Measurements from ENCODE around the gene ZNF880. TPM values are rescaled to one million over a fixed set of nuclear protein-coding genes. Genes with fewer than 3 reads are reported as not detected.
A peak's percentile ranks its signal among the peaks of the same experiment; 100 is the strongest.
"Not testable (repeated sequence)": the region's sequence is repeated elsewhere in the genome, so short reads cannot be mapped to it uniquely, and the experiment has no call there.

ZNF880 gene
- 10 to 100 TPM in 1 of 3 donors, 1 to 10 TPM in 2; 5.7 to 12.5 (median 8.5) TPM for polyA plus RNA-seq

- WGBS, 3 donors, result 1 to 2% (median 1%) methylated on average over 52 of the region's 52 CpGs
- peak within 1 kb of the TSS; percentile 88 for H3K27ac ChIP-seq (ENCODE audit: low read depth, low read length)
These were observed at the start of gene ZNF880 for GRCh38 chr19:52369559-52370340. Gene ZNF880 (plus strand): TSS chr19:52369923. CDS start chr19:52369966, 43 bp downstream.

DNA sequence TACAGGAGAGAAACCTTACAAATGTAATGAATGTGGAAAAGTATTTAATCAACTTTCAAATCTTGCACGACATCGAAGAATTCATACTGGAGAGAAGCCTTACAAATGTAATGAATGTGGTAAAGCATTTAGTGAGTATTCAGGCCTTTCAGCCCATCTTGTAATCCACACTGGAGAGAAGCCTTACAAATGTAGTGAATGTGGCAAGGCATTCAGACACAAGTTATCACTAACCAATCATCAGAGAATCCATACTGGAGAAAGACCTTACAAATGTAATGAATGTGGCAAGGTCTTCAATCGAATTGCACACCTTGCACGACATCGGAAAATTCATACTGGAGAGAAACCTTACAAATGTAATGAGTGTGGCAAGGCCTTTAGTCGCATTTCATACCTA lies 47.3 kb upstream of the ZNF880 start:
- 96 to 98% (median 98%) methylated on average over 6 of the region's 6 CpGs for WGBS, 3 donors
- no peak overlapping the region for H3K27ac ChIP-seq (ENCODE audit: low read depth, low read length)

DNA sequence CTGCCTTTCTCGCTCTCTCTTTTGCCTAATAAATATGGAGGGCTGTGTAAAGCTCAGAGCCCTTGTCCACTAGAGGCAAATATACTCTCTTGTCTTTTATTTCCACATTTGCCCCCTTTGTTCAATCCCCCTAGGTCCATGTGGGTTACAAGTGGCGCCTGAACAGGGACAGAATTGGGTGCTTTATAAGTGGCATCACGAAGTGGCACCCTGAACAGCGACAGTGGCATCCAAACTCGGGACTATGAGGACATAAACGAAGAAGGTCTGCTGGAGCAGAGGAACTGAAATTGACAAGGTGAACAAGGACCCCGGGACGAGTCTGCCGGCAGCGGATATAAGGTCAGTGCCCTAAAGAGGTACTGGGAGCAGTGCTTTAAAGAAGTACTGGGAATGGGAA lies 38.0 kb upstream of the ZNF880 start:
- no peak overlapping the region for H3K27ac ChIP-seq (ENCODE audit: low read depth, low read length)
- 80 to 92% (median 87%) methylated on average over 10 of the region's 10 CpGs for WGBS, 3 donors

DNA sequence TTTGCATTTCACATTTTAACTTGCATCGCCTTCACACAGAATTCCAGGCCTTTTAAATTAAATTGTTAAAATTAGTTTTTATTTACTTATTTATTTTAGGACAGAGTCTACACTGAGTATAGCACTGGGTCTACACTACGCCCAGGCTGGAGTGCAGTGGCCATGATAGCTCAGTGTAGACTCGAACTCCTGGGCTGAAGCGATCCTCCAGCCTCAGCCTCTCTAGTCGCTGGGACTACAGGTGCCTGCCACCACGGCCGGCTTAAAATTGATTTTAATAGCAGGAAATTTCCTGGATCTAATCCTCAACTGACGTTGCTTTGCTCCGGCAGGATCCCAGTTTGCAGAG lies 34.0 kb upstream of the ZNF880 start:
- H3K27ac ChIP-seq (ENCODE audit: low read depth, low read length), result no peak overlapping the region
- 43 to 58% (median 50%) methylated on average over 9 of the region's 9 CpGs for whole genome bisulfite sequencing, 3 donors

GRCh38 chr19:52336117-52336790 lies 33.5 kb upstream of the ZNF880 start, which contains the start of gene ZNF610:
Gene ZNF610 (plus strand): TSS chr19:52336243. CDS start chr19:52349173, 12,930 bp downstream.
- WGBS, 3 donors, result 1% methylated on average over 55 of the region's 55 CpGs
- H3K27ac ChIP-seq (ENCODE audit: low read depth, low read length), result no peak within 1 kb of the TSS

GRCh38 chr19:52336791-52337381 lies 32.8 kb upstream of the ZNF880 start:
- 2 to 4% (median 2%) methylated on average over 9 of the region's 9 CpGs for WGBS, 3 donors
- H3K27ac ChIP-seq (ENCODE audit: low read depth, low read length), result no peak overlapping the region

DNA sequence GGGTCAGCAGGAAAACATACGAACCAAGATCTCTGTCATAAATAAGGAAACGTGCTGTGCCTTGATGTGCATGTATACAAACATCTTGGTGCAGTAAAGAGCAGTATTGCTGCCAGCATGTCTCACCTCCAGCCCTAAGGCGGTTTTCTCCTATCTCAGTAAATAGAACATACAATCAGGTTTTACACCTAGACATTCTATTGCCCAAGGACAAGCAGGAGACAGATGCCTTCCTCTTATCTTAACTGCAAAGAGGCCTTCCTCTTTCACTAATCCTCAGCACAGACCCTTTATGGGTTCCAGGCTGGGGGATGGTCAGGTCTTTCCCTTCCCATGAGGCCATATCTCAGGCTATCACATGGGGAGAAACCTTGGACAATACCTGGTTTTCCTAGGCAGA lies 30.7 kb upstream of the ZNF880 start:
- 60 to 89% (median 81%) methylated on average over 3 of the region's 3 CpGs for WGBS, 3 donors
- not testable (repeated sequence) for H3K27ac ChIP-seq (ENCODE audit: low read depth, low read length)

DNA sequence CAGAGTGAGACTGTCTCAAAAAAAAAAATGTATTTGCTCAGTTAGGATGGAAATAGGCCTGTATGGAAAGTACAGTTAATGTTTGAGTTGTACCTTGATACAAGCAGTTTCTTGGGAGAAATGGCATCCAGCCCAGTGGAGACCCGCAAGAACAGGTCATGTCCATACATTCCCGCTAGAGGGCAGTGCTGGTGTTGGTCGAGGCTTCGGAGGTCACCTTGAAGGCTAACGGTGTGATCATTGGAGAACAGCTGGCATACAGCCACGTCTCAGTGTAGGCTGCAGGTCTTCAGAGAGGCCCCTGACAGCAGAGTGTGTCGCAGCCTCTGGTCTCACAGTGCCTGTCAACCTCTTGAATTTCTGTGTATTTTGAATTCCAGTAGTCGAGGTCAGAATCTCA lies 26.2 kb upstream of the ZNF880 start:
- H3K27ac ChIP-seq (ENCODE audit: low read depth, low read length), result no peak overlapping the region
- WGBS, 3 donors, result 21 to 23% (median 23%) methylated on average over 8 of the region's 8 CpGs

DNA sequence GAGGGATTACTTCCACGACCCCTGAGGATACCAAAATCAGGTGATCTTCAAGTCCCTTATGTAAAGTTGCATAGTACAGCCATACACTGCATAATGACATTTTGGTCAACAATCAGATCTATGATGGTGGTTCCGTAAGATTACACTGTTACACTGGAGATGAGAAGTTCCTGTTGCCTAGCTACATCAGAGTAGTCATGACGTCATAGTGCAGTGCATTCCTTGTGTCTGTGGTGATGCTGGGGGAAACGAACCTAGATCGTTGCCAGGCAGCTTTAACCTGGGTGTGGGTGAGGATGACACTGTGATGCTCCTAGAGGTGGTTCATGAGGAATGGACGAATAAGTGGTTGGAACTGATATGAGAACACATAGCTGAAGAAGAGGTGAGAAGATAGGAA lies 24.6 kb upstream of the ZNF880 start:
- WGBS, 3 donors, result 83 to 88% (median 86%) methylated on average over 6 of the region's 6 CpGs
- no peak overlapping the region for H3K27ac ChIP-seq (ENCODE audit: low read depth, low read length)

DNA sequence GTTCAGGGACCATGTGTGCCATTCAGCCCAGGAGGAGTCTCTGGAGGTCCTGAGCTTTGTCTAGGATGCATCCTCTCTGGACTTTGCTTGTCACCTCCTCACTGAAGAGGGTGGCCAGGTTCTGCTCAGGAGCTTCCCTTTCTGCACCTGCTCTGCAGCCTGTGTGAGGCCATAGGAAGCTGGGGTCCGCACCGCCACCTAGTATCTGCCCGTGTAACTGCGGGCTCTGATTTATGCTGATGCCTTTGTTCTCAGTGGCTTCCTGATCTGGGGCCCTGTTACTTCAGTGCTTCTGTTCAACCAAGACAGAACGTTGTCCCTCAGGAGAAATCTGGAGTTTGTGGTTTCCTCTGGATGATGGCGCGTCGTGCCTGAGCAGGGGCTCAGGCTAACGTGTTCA lies 18.2 kb upstream of the ZNF880 start:
- 72 to 81% (median 79%) methylated on average over 9 of the region's 9 CpGs for WGBS, 3 donors
- H3K27ac ChIP-seq (ENCODE audit: low read depth, low read length), result no peak overlapping the region

DNA sequence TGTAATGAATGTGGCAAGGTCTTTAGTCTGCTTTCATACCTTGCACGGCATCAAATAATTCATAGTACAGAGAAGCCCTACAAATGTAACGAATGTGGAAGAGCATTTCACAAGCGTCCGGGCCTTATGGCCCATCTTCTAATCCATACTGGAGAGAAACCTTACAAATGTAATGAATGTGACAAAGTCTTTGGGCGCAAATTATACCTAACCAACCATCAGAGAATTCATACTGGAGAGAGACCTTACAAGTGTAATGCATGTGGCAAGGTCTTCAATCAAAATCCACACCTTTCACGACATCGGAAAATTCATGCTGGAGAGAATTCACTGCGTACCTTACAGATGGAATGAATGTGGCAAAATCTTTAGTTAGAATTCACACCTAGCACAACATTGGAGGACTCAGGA lies 3.3 kb upstream of the ZNF880 start:
- H3K27ac ChIP-seq (ENCODE audit: low read depth, low read length), result no peak overlapping the region
- WGBS, 3 donors, result 97 to 98% (median 97%) methylated on average over 8 of the region's 8 CpGs

DNA sequence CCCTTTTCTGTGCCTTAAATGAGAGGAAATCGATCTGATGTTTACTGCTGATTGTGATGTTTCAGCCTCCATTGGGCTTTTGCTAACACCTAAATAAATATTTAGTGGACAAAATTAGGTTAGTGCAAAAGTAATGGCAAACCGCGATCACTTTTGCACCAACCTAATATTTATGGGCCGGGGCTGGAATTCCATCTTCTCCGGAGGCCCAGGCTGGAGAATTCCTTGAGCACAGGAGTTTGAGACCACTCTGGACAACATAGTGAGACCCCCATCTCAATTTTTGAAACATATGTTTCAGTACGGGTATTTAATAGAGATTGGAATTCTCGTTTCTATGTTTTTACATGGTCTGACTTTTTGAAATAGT lies 603 bp downstream of the ZNF880 start:
- WGBS, 3 donors, result 21 to 45% (median 39%) methylated on average over 7 of the region's 7 CpGs
- H3K27ac ChIP-seq (ENCODE audit: low read depth, low read length), result peak overlapping the region; percentile 88

DNA sequence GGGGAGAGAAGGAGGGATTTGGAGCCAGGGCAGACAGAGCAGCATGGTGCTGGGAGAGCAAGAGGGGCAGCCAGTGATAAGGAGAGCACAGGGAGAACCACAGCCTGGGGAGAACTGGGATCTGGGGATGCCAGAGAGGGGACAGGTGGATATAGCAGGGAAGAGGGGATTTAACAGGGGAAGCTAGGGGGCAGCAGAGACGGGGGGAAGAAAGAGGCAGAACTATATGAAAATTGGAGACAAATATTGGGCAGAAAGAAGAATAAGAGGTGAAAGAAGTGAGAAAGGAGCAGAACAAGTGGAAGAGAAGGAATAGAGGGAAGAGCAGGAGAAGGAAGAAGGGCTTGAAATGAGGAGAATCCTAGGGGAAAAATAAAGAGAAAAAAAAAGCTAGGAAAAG lies 21.4 kb downstream of the ZNF880 start:
- H3K27ac ChIP-seq (ENCODE audit: low read depth, low read length), result no peak overlapping the region
- WGBS, 3 donors, result 38 to 63% (median 58%) methylated on average over 1 of the region's 1 CpG

DNA sequence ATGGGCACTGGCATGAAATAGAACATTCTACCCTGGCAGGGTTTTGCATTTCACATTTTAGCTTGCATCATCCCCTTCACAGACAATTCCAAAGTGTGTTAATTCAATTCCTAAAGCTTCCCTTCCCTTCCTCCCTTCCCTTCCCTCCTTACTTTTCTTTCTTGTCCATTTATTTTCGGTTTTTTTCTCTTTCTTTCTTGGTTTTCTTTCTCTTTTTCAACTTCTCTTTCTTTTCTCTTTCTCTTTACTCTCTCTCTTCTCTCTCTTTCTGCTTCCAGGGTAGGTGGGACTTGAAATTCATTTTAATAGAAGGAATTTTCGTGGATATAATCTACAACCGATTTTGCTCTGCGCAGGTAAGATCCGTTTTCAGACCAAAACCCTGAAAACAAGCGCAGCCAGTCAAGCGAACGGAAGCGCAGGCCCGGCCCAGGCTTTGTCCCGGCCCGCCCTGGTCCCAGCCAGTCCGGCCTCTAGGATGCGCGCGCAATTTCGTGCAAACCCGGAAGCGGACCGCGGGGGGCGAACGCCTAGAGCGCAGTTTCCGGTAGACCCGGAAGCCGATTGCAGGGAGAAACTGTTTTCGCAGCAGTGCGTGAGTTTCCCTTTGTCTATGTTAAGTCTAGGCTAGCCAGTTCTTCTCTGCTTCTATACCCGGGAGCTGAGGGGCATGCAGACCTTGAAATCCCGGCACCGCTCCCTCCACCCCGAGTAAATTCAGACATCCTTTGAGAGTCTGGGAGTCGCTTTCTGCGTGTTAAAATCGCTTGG lies 27.8 kb downstream of the ZNF880 start, which contains the start of gene ZNF528:
Gene ZNF528 (plus strand): TSS at position 540 of the 771 bp plus-strand sequence. CDS start 4,165 bp downstream, outside the sequence.
- H3K27ac ChIP-seq (ENCODE audit: low read depth, low read length), result no peak within 1 kb of the TSS
- 1% methylated on average over 36 of the region's 36 CpGs for WGBS, 3 donors

DNA sequence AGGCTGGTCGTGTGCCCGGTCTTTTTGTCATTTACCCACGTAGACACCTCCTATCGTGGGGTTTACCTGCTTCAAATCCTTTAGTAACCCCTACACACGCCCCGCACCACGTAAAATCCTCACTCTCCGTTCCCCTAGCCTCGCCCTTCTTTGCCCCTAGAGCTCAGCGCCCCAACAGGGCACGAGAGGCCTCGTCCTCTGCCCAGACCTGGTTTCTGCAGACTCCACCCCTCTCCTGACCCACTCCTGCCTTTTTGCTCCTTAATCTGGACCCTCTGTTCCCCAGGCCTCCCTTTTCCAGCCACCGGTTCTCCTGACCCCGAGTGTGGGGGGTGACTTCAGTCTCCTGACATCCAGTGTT lies 28.3 kb downstream of the ZNF880 start:
- 2 to 6% (median 2%) methylated on average over 14 of the region's 14 CpGs for WGBS, 3 donors
- H3K27ac ChIP-seq (ENCODE audit: low read depth, low read length), result no peak overlapping the region

- no peak overlapping the region for H3K27ac ChIP-seq (ENCODE audit: low read depth, low read length)
- 90 to 98% (median 97%) methylated on average over 6 of the region's 6 CpGs for WGBS, 3 donors
These were observed 40.6 kb downstream of the ZNF880 start for GRCh38 chr19:52410276-52410675.

DNA sequence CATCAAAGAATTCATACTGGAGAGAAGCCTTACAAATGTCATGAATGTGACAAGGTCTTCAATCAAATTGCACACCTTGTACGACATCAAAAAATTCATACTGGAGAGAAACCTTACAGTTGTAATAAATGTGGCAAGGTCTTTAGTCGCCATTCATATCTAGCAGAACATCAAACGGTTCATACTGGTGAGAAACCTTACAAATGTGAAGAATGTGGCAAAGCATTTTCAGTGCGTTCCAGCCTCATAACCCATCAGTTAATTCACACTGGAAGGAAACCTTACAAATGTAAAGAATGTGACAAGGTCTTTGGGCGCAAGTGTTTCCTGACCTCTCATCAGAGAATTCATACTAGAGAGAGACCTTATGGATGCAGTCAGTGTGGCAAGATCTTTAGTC lies 46.0 kb downstream of the ZNF880 start:
- WGBS, 3 donors, result 94 to 96% (median 94%) methylated on average over 5 of the region's 5 CpGs
- no peak overlapping the region for H3K27ac ChIP-seq (ENCODE audit: low read depth, low read length)

DNA sequence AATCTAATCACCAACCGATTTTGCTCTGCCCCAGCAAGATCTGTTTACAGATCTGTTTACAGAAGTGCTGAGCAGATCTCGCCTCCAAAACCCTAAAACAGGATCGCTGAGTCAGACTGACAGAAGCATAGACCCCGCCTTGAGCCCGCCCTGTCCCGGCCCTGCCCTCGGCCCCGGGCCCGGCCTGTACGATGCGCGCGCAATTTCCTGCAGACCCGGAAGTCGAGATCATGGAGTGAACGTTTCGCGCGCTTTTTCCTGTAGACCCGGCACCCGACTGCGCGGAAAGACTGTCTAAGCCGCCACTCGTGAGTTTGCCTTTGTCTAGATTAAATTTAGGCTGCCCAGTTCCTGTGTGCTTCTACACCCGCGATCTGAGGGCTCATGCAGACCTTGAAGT lies 59.2 kb downstream of the ZNF880 start, which contains the start of gene ZNF534:
Gene ZNF534 (plus strand): TSS at position 212 of the 400 bp plus-strand sequence. CDS start 2,327 bp downstream, outside the sequence.
- 49 to 57% (median 54%) methylated on average over 27 of the region's 27 CpGs for WGBS, 3 donors
- no peak within 1 kb of the TSS for H3K27ac ChIP-seq (ENCODE audit: low read depth, low read length)
